AG09309 (cell line): ENCODE data around the gene PPP1R9A.

ENCODE experiments used
- DNase-seq: peaks from one replicate; pipeline ENCODE4 v3.0.0-alpha.2; 2010; ENCODE audit warnings: low read depth
- H3K4me3 ChIP-seq: 2 replicates; pipeline ENCODE4 v1.5.1; 2011; ENCODE audit warnings: mild to moderate bottlenecking, low read depth, low read length, moderate library complexity; ENCODE audit not compliant: control insufficient read depth
- CTCF ChIP-seq: IDR thresholded peaks from 2 replicates; pipeline ENCODE4 v1.5.1; 2011; ENCODE audit warnings: mild to moderate bottlenecking, low read depth, low read length, inconsistent platforms; ENCODE audit not compliant: insufficient read depth, control insufficient read depth; ENCODE audit errors: missing control alignments

PPP1R9A gene

GRCh38 chr7:95041031-95041430 lies 133.6 kb downstream of the PPP1R9A start:
- DNase-seq = no peak
- no peak for TF ChIP-seq CTCF
- no peak overlapping the region for H3K4me3 ChIP-seq

GRCh38 chr7:95045236-95045923 lies 138.0 kb downstream of the PPP1R9A start:
- H3K4me3 ChIP-seq = no peak overlapping the region
- TF ChIP-seq CTCF = peak; percentile 32
- no peak for DNase-seq

DNA sequence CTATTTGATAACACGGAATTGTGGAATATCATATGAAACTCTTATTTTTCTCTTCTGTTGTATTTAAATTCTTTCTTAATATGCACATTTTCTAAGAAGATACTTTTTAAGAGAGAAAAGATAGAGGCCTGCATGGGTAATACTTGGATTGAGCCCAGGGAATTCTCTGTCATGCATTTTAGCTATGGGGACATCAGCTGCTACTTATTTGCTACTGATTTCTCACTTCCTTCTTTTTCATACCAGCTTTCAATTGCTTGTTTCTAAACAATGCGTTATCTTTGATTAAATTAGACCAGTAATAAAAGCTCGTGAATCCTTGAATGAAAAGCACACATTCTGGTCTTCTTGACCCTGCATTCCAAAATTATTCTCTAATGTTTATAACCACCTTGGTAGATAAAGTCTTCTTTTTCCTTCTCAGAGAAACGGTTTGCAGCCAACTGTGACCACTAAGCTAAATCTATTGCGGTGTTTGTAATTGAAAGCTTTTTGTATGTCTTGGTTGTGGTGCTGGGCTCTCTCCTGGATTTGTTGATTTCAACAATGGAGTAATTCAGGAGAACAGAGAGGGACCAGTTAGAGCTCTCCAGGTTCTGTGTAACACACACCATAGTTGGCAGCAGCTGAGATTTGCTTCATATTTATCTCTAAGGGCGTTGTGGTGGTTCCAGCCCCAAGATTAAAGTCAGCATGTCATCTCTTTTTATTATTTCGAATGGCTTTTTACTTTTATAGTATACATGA lies 139.3 kb downstream of the PPP1R9A start:
- no peak for DNase-seq
- H3K4me3 ChIP-seq = no peak overlapping the region
- no peak for TF ChIP-seq CTCF

DNA sequence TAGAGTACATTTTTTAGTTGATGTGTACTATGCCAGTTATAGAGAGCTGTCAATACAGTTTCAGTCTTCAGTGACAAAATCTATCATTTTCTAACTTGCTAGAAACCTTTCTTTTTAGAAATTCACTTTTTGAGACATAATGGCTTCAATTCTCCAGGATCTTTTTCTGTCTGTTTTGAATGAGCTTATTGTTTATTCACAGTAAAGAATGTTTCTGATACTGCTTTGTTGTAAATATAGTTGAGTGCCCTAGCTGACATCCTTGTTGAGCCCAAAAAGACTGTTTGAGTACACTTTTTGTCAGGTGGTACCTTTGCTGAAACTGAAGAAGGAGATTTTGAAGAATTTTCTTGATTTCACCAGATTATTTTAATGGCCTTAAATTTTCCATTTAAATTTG lies 139.9 kb downstream of the PPP1R9A start:
- DNase-seq = no peak
- no peak for TF ChIP-seq CTCF
- H3K4me3 ChIP-seq = no peak overlapping the region

- H3K4me3 ChIP-seq = no peak overlapping the region
- no peak for DNase-seq
- TF ChIP-seq CTCF = no peak
Measured at GRCh38 chr7:95052566-95053094, 145.2 kb downstream of the PPP1R9A start.

- no peak overlapping the region for H3K4me3 ChIP-seq
- no peak for DNase-seq
- no peak for TF ChIP-seq CTCF
Measured at GRCh38 chr7:95054386-95054785, 147.0 kb downstream of the PPP1R9A start.
